Activated T-helper 2 cell treated with anti-CD3 and anti-CD28 coated beads, Interferon-gamma antibody, Interleukin-2, Interleukin-4, amounts not matched to agents 10 μg/mL and 5 μg/mL and 100 μg/mL, durations not matched to agents 14 hours and 24 hours and 36 hours (primary cell): ENCODE data around the gene RUBCNL. TPM values are rescaled to one million over a fixed set of nuclear protein-coding genes. Genes with fewer than 3 reads are reported as not detected.

Source experiments
- DNase-seq: peaks from one replicate; pipeline ENCODE4 v3.0.0; 2021; ENCODE audit warnings: low spot score
- H3K27ac Mint-ChIP-seq: one replicate; pipeline ENCODE4 v1.8.0; 2021; ENCODE audit warnings: mixed read lengths
- H3K27me3 Mint-ChIP-seq: one replicate; pipeline ENCODE4 v1.8.0; 2021; ENCODE audit warnings: low read depth, mixed read lengths
- H3K36me3 Mint-ChIP-seq: one replicate; pipeline ENCODE4 v1.8.0; 2021; ENCODE audit warnings: low read depth, mixed read lengths
- H3K4me1 Mint-ChIP-seq: one replicate; pipeline ENCODE4 v1.8.0; 2021; ENCODE audit warnings: low read depth, mixed read lengths
- H3K4me3 Mint-ChIP-seq: one replicate; pipeline ENCODE4 v1.8.0; 2021; ENCODE audit warnings: low read depth, mild to moderate bottlenecking, moderate library complexity, mixed read lengths
- H3K9me3 Mint-ChIP-seq: one replicate; pipeline ENCODE4 v1.8.0; 2021; ENCODE audit warnings: mixed read lengths
- intact Hi-C: fragments of 100-400 bp; cut with micrococcal nuclease; formaldehyde crosslinking; loops from one replicate; pipeline ENCODE4 v1.15.1; 2023
- total RNA-seq: library from RNA; stranded (reverse); gene quantifications from 2 replicates; pipeline ENCODE4 v1.2.3, GENCODE V29; 2022

The RUBCNL gene
- total RNA-seq, 1 donor from 2014 or later = 1.1 TPM

GRCh38 chr13:46345398-46345797, 41.7 kb downstream of the RUBCNL start:
- DNase-seq = no peak
- Mint-ChIP-seq H3K36me3 (peaks cover 3% of the 10 kb centered on the region), H3K4me3 (no peak overlapping the region), H3K27me3 (no peaks in the 10 kb centered on the region), H3K27ac (no peak overlapping the region), H3K4me1 (peaks cover 26% of the 10 kb centered on the region), H3K9me3 (peaks cover 6% of the 10 kb centered on the region)
- intact Hi-C loops = no loop called here

GRCh38 chr13:46343279-46343994, 43.6 kb downstream of the RUBCNL start:
- intact Hi-C loops = loop anchor here (5.0 kb wide), 1 partner anchor 46 kb away; no protein-coding TSS in a partner anchor
- Mint-ChIP-seq H3K36me3 (peaks cover 13% of the 10 kb centered on the region), H3K4me1 (peaks cover 38% of the 10 kb centered on the region), H3K4me3 (no peak overlapping the region), H3K9me3 (peaks cover 3% of the 10 kb centered on the region), H3K27ac (no peak overlapping the region), H3K27me3 (no peaks in the 10 kb centered on the region)
- DNase-seq = no peak

DNA sequence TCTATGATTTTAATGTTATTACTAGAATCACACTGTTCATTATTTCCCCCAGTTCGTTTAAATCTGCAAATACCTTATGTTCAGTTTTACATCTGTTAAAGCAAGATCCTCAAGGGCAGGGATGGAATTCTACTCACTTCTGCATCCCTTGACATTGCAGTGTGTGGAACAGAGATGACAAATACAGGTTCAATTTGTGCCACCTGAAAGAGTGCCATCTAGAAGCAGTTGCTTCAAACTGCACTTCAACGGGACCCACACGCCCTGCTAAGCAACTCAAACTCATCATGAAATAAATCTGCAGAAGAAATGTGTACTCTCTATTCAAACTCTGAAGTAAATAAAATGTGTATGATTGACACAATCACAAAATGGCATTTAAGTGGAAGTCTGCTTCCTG, 44.5 kb downstream of the RUBCNL start:
- Mint-ChIP-seq H3K27me3 (no peaks in the 10 kb centered on the region), H3K27ac (peak overlapping the region; percentile 13), H3K4me3 (no peak overlapping the region), H3K4me1 (peaks cover 45% of the 10 kb centered on the region), H3K36me3 (peaks cover 13% of the 10 kb centered on the region), H3K9me3 (peaks cover 5% of the 10 kb centered on the region)
- intact Hi-C loops = loop anchor here (5.0 kb wide), 1 partner anchor 45 kb away; no protein-coding TSS in a partner anchor
- no peak for DNase-seq

DNA sequence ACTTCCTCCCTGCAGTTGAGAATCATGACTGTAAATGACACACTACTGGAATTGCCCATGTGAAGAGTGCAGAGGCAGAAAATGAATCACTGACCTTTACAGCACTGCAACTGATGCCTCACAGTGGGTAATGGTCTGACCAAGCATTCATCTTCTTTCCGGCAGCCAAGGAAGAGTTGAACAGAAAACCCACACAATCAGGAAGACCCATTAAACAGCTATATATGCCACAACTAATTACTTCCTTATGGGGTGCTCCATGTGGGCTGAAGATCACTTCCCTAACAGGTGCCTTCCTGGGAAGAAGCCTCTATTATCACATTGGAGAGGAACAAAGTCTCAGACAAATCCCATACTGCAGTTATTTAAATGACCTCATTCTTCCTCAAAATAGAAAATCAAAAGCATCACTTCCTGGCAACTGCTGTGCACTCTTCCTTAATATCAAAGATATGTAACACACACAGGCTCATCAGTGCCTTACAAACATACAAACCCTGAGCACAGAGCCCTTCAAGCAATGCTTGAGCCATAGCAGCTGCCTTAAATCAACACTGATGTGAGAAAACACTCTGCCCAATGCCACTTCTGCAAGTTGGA, 45.8 kb downstream of the RUBCNL start:
- Mint-ChIP-seq H3K9me3 (peaks cover 14% of the 10 kb centered on the region), H3K4me3 (peak overlapping the region; percentile 5), H3K36me3 (peaks cover 16% of the 10 kb centered on the region), H3K4me1 (peaks cover 45% of the 10 kb centered on the region), H3K27ac (peak overlapping the region; percentile 81), H3K27me3 (no peaks in the 10 kb centered on the region)
- no peak for DNase-seq
- intact Hi-C loops = loop anchor here (1.0 to 5.0 kb wide), 5 partner anchors 8 to 52 kb away; no protein-coding TSS in a partner anchor

GRCh38 chr13:46340631-46341111, 46.4 kb downstream of the RUBCNL start:
- Mint-ChIP-seq H3K9me3 (peaks cover 14% of the 10 kb centered on the region), H3K27me3 (no peaks in the 10 kb centered on the region), H3K4me3 (peak overlapping the region; percentile 5), H3K36me3 (peaks cover 16% of the 10 kb centered on the region), H3K27ac (peak overlapping the region; percentile 81), H3K4me1 (peaks cover 45% of the 10 kb centered on the region)
- DNase-seq = no peak
- intact Hi-C loops = loop anchor here (1.0 to 5.0 kb wide), 5 partner anchors 7 to 52 kb away; no protein-coding TSS in a partner anchor

DNA sequence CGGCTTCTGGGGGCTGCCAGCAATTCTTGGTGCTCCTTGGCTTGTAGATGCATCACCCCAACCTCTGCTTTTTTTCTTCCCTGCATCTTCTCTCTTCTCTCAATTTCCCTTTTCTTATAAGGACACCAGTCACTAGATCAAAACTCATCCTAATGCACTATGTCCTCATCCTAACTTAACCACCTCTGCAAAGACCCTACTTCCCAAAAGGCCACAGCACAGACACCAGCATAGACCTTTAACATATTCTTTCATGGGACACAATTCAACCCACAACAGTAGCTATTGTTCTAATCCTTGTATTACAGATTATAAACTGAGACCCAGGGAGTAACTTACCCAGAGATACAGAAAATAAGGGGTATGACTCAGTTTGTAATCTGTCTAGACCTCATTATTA, 47.0 kb downstream of the RUBCNL start:
- Mint-ChIP-seq H3K4me3 (peak overlapping the region; percentile 45), H3K27me3 (no peaks in the 10 kb centered on the region), H3K27ac (peak overlapping the region; percentile 81), H3K9me3 (peaks cover 14% of the 10 kb centered on the region), H3K4me1 (peaks cover 45% of the 10 kb centered on the region), H3K36me3 (peaks cover 16% of the 10 kb centered on the region)
- intact Hi-C loops = loop anchor here (2.0 to 5.0 kb wide), 3 partner anchors 19 to 53 kb away; no protein-coding TSS in a partner anchor
- DNase-seq = no peak

GRCh38 chr13:46339035-46339666, 47.9 kb downstream of the RUBCNL start:
- H3K27ac Mint-ChIP-seq = peak overlapping the region; percentile 65
- peaks cover 14% of the 10 kb centered on the region for H3K9me3 Mint-ChIP-seq
- H3K4me1 Mint-ChIP-seq = peaks cover 52% of the 10 kb centered on the region
- no peak for DNase-seq
- no peaks in the 10 kb centered on the region for H3K27me3 Mint-ChIP-seq
- no peak overlapping the region for H3K4me3 Mint-ChIP-seq
- peaks cover 16% of the 10 kb centered on the region for H3K36me3 Mint-ChIP-seq
- intact Hi-C loops = loop anchor here (10.0 kb wide), 1 partner anchor 284 kb away; the partner anchor contains the start of gene ZC3H13

DNA sequence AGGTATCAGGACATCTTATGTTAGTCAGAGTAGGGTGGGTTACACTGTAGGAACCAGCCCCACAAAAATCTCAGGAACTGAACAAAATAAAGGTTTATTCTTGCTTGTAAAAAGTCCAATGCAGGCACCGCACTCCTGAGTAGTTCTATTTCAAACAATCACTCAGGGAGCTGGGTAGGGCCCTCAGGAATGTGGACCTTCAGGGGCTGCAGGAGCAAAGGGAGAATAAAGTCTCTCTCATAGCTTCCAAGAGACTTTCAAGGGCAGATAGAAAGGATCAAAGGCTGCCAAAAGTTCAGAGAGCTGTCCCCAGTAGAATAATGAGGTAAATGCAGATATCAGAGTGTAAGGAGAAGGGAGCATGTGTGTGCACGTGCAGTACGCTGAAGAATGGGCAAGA, 49.4 kb downstream of the RUBCNL start:
- Mint-ChIP-seq H3K4me3 (no peak overlapping the region), H3K36me3 (peaks cover 16% of the 10 kb centered on the region), H3K27ac (no peak overlapping the region), H3K27me3 (no peaks in the 10 kb centered on the region), H3K4me1 (peaks cover 64% of the 10 kb centered on the region), H3K9me3 (peaks cover 14% of the 10 kb centered on the region)
- no peak for DNase-seq
- intact Hi-C loops = loop anchor here (10.0 kb wide), 1 partner anchor 283 kb away; the partner anchor contains the start of gene ZC3H13

DNA sequence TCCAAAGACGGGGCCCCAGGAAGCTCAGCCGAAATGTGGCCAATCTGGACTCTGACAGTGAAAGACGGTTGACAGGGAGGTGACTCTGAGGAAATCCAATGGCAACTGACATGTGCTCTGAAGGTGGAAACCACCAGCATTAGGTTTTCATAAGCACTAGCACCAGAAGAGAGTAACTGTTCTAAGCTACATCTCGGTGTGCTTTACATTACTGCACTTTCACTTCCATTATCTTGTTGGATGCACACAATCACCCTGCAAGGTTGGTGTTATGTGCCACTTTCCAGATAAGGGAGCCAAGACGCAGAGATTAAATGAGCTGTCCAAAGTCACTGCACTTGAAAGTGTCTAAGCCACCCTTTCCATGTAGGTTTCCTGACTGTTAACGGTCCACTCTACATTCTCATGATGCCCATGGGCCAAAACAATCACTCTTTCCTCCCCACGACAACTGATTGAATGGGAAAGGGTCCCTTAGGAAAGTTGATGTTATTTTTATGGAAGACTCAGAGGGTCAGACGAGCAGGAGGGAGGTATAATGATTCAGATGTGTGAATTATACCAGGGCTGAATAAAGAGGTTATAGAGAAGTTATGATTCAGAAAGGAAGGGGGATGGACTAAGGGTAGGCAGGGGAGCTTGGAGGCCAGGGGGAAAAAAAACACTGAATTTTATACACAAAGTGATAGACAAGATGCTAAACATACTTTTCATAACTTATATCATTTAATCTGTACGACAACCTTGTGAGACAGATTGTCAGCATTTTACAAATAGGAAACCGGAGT, 52.8 kb downstream of the RUBCNL start:
- H3K27ac Mint-ChIP-seq = peak overlapping the region; percentile 62
- DNase-seq = no peak
- no peaks in the 10 kb centered on the region for H3K27me3 Mint-ChIP-seq
- no peak overlapping the region for H3K4me3 Mint-ChIP-seq
- intact Hi-C loops = loop anchor here (5.0 to 10.0 kb wide), 2 partner anchors 279 to 637 kb away; partner anchors contain the start of gene ZC3H13
- H3K9me3 Mint-ChIP-seq = peaks cover 14% of the 10 kb centered on the region
- H3K36me3 Mint-ChIP-seq = peaks cover 9% of the 10 kb centered on the region
- H3K4me1 Mint-ChIP-seq = peaks cover 64% of the 10 kb centered on the region

DNA sequence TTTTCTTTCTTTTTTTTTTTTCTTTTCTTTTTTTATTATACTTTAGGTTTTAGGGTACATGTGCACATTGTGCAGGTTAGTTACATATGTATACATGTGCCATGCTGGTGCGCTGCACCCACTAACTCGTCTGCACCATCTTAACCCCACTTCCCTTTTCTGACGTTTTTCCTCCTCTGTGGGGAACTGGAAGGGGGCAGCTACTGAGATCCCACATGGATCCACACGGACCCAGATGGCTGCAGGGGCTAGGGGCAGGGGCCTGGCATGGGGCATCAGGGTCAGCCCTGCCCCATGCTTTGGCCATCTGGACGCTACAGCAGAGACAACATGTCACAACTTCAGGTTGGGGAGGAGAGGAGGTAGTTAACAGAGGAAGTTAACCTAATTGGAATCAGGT, 54.3 kb downstream of the RUBCNL start:
- peaks cover 60% of the 10 kb centered on the region for H3K4me1 Mint-ChIP-seq
- intact Hi-C loops = loop anchor here (1.0 to 10.0 kb wide), 3 partner anchors 9 to 635 kb away; partner anchors contain the start of gene ZC3H13
- no peak for DNase-seq
- H3K27me3 Mint-ChIP-seq = peaks cover 2% of the 10 kb centered on the region
- peak overlapping the region; percentile 30 for H3K27ac Mint-ChIP-seq
- H3K4me3 Mint-ChIP-seq = no peak overlapping the region
- peaks cover 14% of the 10 kb centered on the region for H3K9me3 Mint-ChIP-seq
- H3K36me3 Mint-ChIP-seq = peaks cover 6% of the 10 kb centered on the region

DNA sequence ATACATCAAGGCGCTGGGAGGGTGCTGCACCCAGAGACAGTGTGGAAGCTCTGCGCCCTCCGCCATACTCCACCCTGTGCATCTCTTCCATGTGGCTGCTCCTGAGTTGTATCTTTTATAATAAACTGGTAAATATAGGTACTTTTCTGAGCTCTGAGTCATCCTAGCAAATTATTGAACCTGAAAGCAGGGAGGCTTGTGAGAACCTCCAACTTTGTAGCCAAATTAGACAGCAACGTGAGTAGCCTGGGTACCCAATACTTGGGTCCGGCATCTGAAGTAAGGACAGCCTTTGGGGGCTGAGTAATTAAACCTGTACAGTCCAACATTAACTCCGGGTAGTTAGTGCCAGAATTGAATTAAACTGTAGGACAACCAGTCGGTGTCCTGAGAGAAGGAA, 57.4 kb downstream of the RUBCNL start:
- H3K27me3 Mint-ChIP-seq = peaks cover 2% of the 10 kb centered on the region
- intact Hi-C loops = loop anchor here (5.0 to 10.0 kb wide), 3 partner anchors 275 to 632 kb away; partner anchors contain the start of gene ZC3H13
- H3K4me3 Mint-ChIP-seq = no peak overlapping the region
- H3K9me3 Mint-ChIP-seq = peaks cover 3% of the 10 kb centered on the region
- H3K27ac Mint-ChIP-seq = no peak overlapping the region
- H3K4me1 Mint-ChIP-seq = peaks cover 59% of the 10 kb centered on the region
- peaks cover 3% of the 10 kb centered on the region for H3K36me3 Mint-ChIP-seq
- no peak for DNase-seq

DNA sequence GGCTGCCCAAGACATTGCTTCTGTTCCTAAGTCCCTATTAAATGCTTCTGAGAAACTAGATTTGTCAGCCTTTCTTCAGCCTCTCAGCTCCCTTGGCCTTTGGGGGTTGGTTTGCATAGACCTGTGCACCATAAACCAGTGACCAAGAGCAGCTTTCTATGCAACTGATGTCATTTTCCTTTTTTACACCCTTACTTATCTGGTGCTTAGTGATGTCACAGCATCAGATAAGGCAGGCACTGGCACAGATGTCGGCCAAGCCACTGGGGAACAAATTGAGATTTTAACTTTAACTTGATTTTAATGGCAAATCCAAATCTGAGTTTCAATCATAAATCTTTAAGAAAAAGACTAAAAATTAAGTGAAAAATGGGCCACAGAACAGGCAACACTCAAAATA, 59.8 kb downstream of the RUBCNL start:
- Mint-ChIP-seq H3K9me3 (no peaks in the 10 kb centered on the region), H3K27me3 (peaks cover 4% of the 10 kb centered on the region), H3K4me1 (peaks cover 41% of the 10 kb centered on the region), H3K36me3 (no peaks in the 10 kb centered on the region), H3K27ac (no peak overlapping the region), H3K4me3 (no peak overlapping the region)
- DNase-seq = no peak
- intact Hi-C loops = loop anchor here (10.0 kb wide), 1 partner anchor 338 kb away; no protein-coding TSS in a partner anchor
